Activated T-cell treated with anti-CD3 and anti-CD28 coated beads for 48 hours (primary cell): ENCODE measurements around the gene UBAC2.
"Not testable (repeated sequence)": the region's sequence is repeated elsewhere in the genome, so short reads cannot be mapped to it uniquely, and the experiment has no call there.

Experiments
- DNase-seq: peaks from one replicate; pipeline ENCODE4 v3.0.0-alpha.2; 2020; ENCODE audit warnings: low read depth

UBAC2 gene

GRCh38 chr13:99214731-99215130 lies 14.1 kb downstream of the UBAC2 start:
- DNase-seq: no peak

- DNase-seq: no peak
These were observed 14.7 kb downstream of the UBAC2 start for GRCh38 chr13:99215184-99215830.

GRCh38 chr13:99217461-99218110 lies 16.9 kb downstream of the UBAC2 start:
- no peak for DNase-seq

- DNase-seq: no peak
These were observed 17.5 kb downstream of the UBAC2 start for GRCh38 chr13:99218126-99218525.

- DNase-seq: no peak
These were observed 17.9 kb downstream of the UBAC2 start for GRCh38 chr13:99218545-99218944.

- DNase-seq: no peak
These were observed 18.3 kb downstream of the UBAC2 start for GRCh38 chr13:99218969-99219368.

GRCh38 chr13:99220199-99220935 lies 19.7 kb downstream of the UBAC2 start:
- no peak for DNase-seq

- DNase-seq: no peak
These were observed 21.0 kb downstream of the UBAC2 start for GRCh38 chr13:99221567-99222239.

GRCh38 chr13:99223587-99223986 lies 22.9 kb downstream of the UBAC2 start:
- no peak for DNase-seq

- no peak for DNase-seq
These were observed 23.4 kb downstream of the UBAC2 start for GRCh38 chr13:99224021-99224420.

GRCh38 chr13:99225078-99225477 lies 24.4 kb downstream of the UBAC2 start:
- DNase-seq: no peak

- no peak for DNase-seq
These were observed 25.9 kb downstream of the UBAC2 start for GRCh38 chr13:99226513-99226912.

- DNase-seq: no peak
These were observed 26.8 kb downstream of the UBAC2 start for GRCh38 chr13:99227331-99227900.

- no peak for DNase-seq
These were observed 27.4 kb downstream of the UBAC2 start for GRCh38 chr13:99227909-99228688.

GRCh38 chr13:99228737-99229691 lies 28.4 kb downstream of the UBAC2 start:
- DNase-seq: no peak

GRCh38 chr13:99230588-99230987 lies 29.9 kb downstream of the UBAC2 start:
- DNase-seq: not testable (repeated sequence)

GRCh38 chr13:99230991-99231390 lies 30.3 kb downstream of the UBAC2 start:
- DNase-seq: no peak

GRCh38 chr13:99231721-99232120 lies 31.1 kb downstream of the UBAC2 start:
- no peak for DNase-seq

- DNase-seq: no peak
These were observed 37.5 kb downstream of the UBAC2 start for GRCh38 chr13:99237981-99238662.

- DNase-seq: no peak
These were observed 45.4 kb downstream of the UBAC2 start for GRCh38 chr13:99246100-99246499.
